ENCODE measurements around the gene ACTR10. TPM values are rescaled to one million over a fixed set of nuclear protein-coding genes. Genes with fewer than 3 reads are reported as not detected.

The ACTR10 gene
- total and polyA plus RNA-seq, 3 donors from 2014 or later = 53.0 to 87.2 (median 68.0) TPM

GRCh38 chr14:58272588-58273372 is 72.8 kb downstream of the ACTR10 start:
- no peak for DNase-seq
- intact Hi-C loops (cut with DNase I; ENCODE audit: low total_unique reads) = no loop called here
- H3K27ac ChIP-seq = no peak overlapping the region
- no peaks in the 10 kb centered on the region for H3K27me3 ChIP-seq
- H3K36me3 ChIP-seq (ENCODE audit: low read depth, missing control alignments) = no peaks in the 10 kb centered on the region
- no peaks in the 10 kb centered on the region for H3K9me3 ChIP-seq
- 75 to 77% methylated on average over 4 of the region's 4 CpGs for WGBS, 2 donors
- TF ChIP-seq, protein P1, sequence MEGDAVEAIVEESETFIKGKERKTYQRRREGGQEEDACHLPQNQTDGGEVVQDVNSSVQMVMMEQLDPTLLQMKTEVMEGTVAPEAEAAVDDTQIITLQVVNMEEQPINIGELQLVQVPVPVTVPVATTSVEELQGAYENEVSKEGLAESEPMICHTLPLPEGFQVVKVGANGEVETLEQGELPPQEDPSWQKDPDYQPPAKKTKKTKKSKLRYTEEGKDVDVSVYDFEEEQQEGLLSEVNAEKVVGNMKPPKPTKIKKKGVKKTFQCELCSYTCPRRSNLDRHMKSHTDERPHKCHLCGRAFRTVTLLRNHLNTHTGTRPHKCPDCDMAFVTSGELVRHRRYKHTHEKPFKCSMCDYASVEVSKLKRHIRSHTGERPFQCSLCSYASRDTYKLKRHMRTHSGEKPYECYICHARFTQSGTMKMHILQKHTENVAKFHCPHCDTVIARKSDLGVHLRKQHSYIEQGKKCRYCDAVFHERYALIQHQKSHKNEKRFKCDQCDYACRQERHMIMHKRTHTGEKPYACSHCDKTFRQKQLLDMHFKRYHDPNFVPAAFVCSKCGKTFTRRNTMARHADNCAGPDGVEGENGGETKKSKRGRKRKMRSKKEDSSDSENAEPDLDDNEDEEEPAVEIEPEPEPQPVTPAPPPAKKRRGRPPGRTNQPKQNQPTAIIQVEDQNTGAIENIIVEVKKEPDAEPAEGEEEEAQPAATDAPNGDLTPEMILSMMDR (IDR thresholded peaks at IDR 0.05) = no peak
- TF ChIP-seq POLR2A (IDR thresholded peaks at IDR 0.05) = no peak
- no peak overlapping the region for H3K4me3 ChIP-seq
- no peaks in the 10 kb centered on the region for H3K4me1 ChIP-seq

DNA sequence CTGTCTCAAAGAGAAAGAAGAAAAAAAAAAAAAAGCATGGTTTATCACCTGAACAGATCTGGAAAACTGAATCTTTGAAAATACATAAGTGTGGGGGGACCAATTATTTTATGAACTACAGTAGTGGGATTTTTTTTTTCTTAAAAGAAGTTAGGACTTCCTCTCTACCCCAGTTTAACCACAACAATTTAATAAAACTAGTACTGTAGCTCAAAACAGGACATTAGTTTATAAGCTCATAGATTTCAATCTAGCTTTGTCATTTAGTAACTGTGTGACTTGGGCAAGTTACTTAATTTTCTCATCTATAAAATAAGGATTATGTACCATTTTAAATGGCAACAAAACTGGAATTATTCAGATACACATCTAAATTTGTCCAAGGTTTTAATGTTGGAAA is 74.9 kb downstream of the ACTR10 start:
- no peak overlapping the region for H3K27ac ChIP-seq
- H3K36me3 ChIP-seq (ENCODE audit: low read depth, missing control alignments) = no peaks in the 10 kb centered on the region
- intact Hi-C loops (cut with DNase I; ENCODE audit: low total_unique reads) = no loop called here

GRCh38 chr14:58275527-58276190 is 75.7 kb downstream of the ACTR10 start:
- no peak for DNase-seq
- no peaks in the 10 kb centered on the region for H3K36me3 ChIP-seq (ENCODE audit: low read depth, missing control alignments)
- TF ChIP-seq, protein P1 (IDR thresholded peaks at IDR 0.05) = no peak
- TF ChIP-seq POLR2A (IDR thresholded peaks at IDR 0.05) = no peak
- no peaks in the 10 kb centered on the region for H3K27me3 ChIP-seq
- no peak overlapping the region for H3K27ac ChIP-seq
- intact Hi-C loops (cut with DNase I; ENCODE audit: low total_unique reads) = no loop called here
- 83 to 88% methylated on average over 2 of the region's 2 CpGs for WGBS, 2 donors
- H3K9me3 ChIP-seq = no peaks in the 10 kb centered on the region
- H3K4me3 ChIP-seq = no peak overlapping the region
- H3K4me1 ChIP-seq = no peaks in the 10 kb centered on the region

More for the DNA sequence above, 74.9 kb downstream of the ACTR10 start:
- Histone ChIP-seq H3K27me3 (no peaks in the 10 kb centered on the region), H3K4me3 (no peak overlapping the region), H3K9me3 (no peaks in the 10 kb centered on the region), H3K4me1 (no peaks in the 10 kb centered on the region)
- no peak for TF ChIP-seq POLR2A (IDR thresholded peaks at IDR 0.05)
- TF ChIP-seq, protein P1 (IDR thresholded peaks at IDR 0.05) = no peak
- no peak for DNase-seq

GRCh38 chr14:58276208-58276607 is 76.3 kb downstream of the ACTR10 start:
- intact Hi-C loops (cut with DNase I; ENCODE audit: low total_unique reads) = no loop called here
- TF ChIP-seq, protein P1 (IDR thresholded peaks at IDR 0.05) = no peak
- TF ChIP-seq POLR2A (IDR thresholded peaks at IDR 0.05) = no peak
- H3K4me1 ChIP-seq = no peaks in the 10 kb centered on the region
- 95 to 96% methylated on average over 1 of the region's 1 CpG for WGBS, 2 donors
- no peaks in the 10 kb centered on the region for H3K9me3 ChIP-seq
- H3K4me3 ChIP-seq = no peak overlapping the region
- no peaks in the 10 kb centered on the region for H3K27me3 ChIP-seq
- no peak overlapping the region for H3K27ac ChIP-seq
- no peak for DNase-seq
- H3K36me3 ChIP-seq (ENCODE audit: low read depth, missing control alignments) = no peaks in the 10 kb centered on the region

All from testis (tissue), 3 donors.